Lower leg skin (tissue), 3 donors: ENCODE results near the gene B3GALT4.
"Not testable (repeated sequence)": the region's sequence is repeated elsewhere in the genome, so short reads cannot be mapped to it uniquely, and the experiment has no call there.

Experiments used
- POLR2A ChIP-seq, 2 donors: fragments of 450-650 bp; IDR thresholded peaks; one replicate each; pipeline ENCODE4 v1.6.1; 2016 to 2017; ENCODE audit warnings: antibody characterized with exemption in 2 of 2, mild to moderate bottlenecking in 1 of 2, moderate library complexity in 1 of 2
- TF ChIP-seq, protein P1 (sequence below), 3 donors: fragments of 450-650 bp; IDR thresholded peaks; one replicate each; pipeline ENCODE4 v1.5.1; 2016; ENCODE audit warnings: antibody characterized with exemption in 3 of 3, mild to moderate bottlenecking in 3 of 3, moderate library complexity in 2 of 3

DNA sequence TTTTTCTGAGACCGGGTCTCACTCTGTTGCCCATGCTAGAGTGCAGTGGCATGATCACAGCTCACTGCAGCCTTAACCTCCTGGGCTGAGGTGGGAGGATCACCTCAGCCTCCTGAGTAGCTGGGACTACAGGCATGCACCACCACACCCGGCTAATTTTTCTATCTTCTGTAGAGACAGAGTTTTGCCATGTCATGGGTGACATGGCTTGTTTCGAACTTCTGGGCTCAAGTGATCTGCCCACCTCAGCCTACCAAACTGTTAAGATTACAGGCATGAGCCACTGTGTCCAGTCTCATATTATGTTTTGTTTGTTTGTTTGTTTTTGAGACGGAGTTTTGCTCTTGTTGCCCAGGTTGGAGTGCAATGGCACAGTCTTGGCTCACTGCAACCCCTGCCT lies 8.3 kb downstream of the B3GALT4 start:
- TF ChIP-seq, protein P1, sequence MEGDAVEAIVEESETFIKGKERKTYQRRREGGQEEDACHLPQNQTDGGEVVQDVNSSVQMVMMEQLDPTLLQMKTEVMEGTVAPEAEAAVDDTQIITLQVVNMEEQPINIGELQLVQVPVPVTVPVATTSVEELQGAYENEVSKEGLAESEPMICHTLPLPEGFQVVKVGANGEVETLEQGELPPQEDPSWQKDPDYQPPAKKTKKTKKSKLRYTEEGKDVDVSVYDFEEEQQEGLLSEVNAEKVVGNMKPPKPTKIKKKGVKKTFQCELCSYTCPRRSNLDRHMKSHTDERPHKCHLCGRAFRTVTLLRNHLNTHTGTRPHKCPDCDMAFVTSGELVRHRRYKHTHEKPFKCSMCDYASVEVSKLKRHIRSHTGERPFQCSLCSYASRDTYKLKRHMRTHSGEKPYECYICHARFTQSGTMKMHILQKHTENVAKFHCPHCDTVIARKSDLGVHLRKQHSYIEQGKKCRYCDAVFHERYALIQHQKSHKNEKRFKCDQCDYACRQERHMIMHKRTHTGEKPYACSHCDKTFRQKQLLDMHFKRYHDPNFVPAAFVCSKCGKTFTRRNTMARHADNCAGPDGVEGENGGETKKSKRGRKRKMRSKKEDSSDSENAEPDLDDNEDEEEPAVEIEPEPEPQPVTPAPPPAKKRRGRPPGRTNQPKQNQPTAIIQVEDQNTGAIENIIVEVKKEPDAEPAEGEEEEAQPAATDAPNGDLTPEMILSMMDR (IDR thresholded peaks at IDR 0.05): not testable (repeated sequence)
- not testable (repeated sequence) for TF ChIP-seq POLR2A (IDR thresholded peaks at IDR 0.05)
